ENCODE results near the gene IFNA1.
"Not testable (repeated sequence)": the region's sequence is repeated elsewhere in the genome, so short reads cannot be mapped to it uniquely, and the experiment has no call there.

Gene IFNA1

GRCh38 chr9:21443849-21444625 lies 3.8 kb downstream of the IFNA1 start:
- no peak for DNase-seq (ENCODE audit: low read depth in 2 of 3, low spot score in 1 of 3)

GRCh38 chr9:21449312-21449711 lies 9.1 kb downstream of the IFNA1 start:
- DNase-seq (ENCODE audit: low read depth in 2 of 3, low spot score in 1 of 3) = not testable (repeated sequence)

- DNase-seq (ENCODE audit: low read depth in 2 of 3, low spot score in 1 of 3) = no peak
Observed at GRCh38 chr9:21450733-21451394, 10.6 kb downstream of the IFNA1 start.

GRCh38 chr9:21452681-21453080 lies 12.4 kb downstream of the IFNA1 start:
- DNase-seq (ENCODE audit: low read depth in 2 of 3, low spot score in 1 of 3) = no peak

- no peak for DNase-seq (ENCODE audit: low read depth in 2 of 3, low spot score in 1 of 3)
Observed at GRCh38 chr9:21454149-21454548, 13.9 kb downstream of the IFNA1 start.

- peak in 1 of 3 donors; percentile 4 for DNase-seq (ENCODE audit: low read depth in 2 of 3, low spot score in 1 of 3)
Observed at GRCh38 chr9:21455320-21455719, 15.1 kb downstream of the IFNA1 start.

- DNase-seq (ENCODE audit: low read depth in 2 of 3, low spot score in 1 of 3) = no peak
Observed at GRCh38 chr9:21461377-21461776, 21.1 kb downstream of the IFNA1 start.

GRCh38 chr9:21465138-21465537 lies 24.9 kb downstream of the IFNA1 start:
- DNase-seq (ENCODE audit: low read depth in 2 of 3, low spot score in 1 of 3) = no peak

GRCh38 chr9:21465859-21466518 lies 25.8 kb downstream of the IFNA1 start:
- peak in 1 of 3 donors; percentile 27 for DNase-seq (ENCODE audit: low read depth in 2 of 3, low spot score in 1 of 3)

GRCh38 chr9:21470126-21470525 lies 29.9 kb downstream of the IFNA1 start:
- no peak for DNase-seq (ENCODE audit: low read depth in 2 of 3, low spot score in 1 of 3)

- DNase-seq (ENCODE audit: low read depth in 2 of 3, low spot score in 1 of 3) = no peak
Observed at GRCh38 chr9:21473236-21473635, 33.0 kb downstream of the IFNA1 start.

GRCh38 chr9:21477466-21477865 lies 37.2 kb downstream of the IFNA1 start:
- no peak for DNase-seq (ENCODE audit: low read depth in 2 of 3, low spot score in 1 of 3)

GRCh38 chr9:21479152-21479702 lies 39.0 kb downstream of the IFNA1 start:
- DNase-seq (ENCODE audit: low read depth in 2 of 3, low spot score in 1 of 3) = no peak

- no peak for DNase-seq (ENCODE audit: low read depth in 2 of 3, low spot score in 1 of 3)
Observed at GRCh38 chr9:21481470-21482056, 41.3 kb downstream of the IFNA1 start.

- DNase-seq (ENCODE audit: low read depth in 2 of 3, low spot score in 1 of 3) = no peak
Observed at GRCh38 chr9:21482213-21482612, 42.0 kb downstream of the IFNA1 start, which contains the start of gene IFNE. Gene IFNE, minus strand, starts transcription at chr9:21482313. Its CDS starts 619 bp downstream, at chr9:21481694.
